Mammary epithelial cell (primary cell): ENCODE measurements around the gene EFR3B.

Experiments
- EZH2 ChIP-seq: IDR thresholded peaks from 2 replicates; pipeline ENCODE4 v1.6.1; 2012; ENCODE audit warnings: low read length, inconsistent platforms, borderline replicate concordance
- TF ChIP-seq, protein P1 (sequence below), 2 donors: IDR thresholded peaks in 1 of 2; conservative IDR thresholded peaks in 1 of 2; 2 replicates each; pipeline ENCODE4 v1.5.1; 2011 to 2012; ENCODE audit warnings: inconsistent platforms in 2 of 2, low read length in 2 of 2, mild to moderate bottlenecking in 2 of 2, control low read depth in 1 of 2, low read depth in 1 of 2; ENCODE audit not compliant: insufficient read depth in 1 of 2; ENCODE audit errors: extremely low read depth in 1 of 2

DNA sequence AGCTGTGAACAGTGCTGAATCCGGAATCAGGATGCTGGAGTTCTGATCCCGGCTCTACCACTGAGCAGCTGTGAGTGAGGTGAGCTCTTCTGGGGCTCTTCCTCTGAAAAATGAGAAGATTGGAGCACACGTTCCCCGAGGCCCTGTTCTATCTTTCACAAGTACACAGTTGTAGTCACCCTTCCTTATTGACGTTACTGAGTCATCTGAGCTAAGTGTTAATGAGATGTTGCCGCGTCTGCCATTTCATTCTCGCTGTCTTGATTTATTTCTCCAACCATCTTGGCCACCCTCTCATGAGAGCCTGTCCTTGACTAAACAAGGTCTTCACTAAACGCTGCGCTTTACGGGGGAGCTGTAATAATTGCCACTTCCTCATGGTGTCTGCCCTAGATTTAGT, 31.9 kb upstream of the EFR3B start:
- TF ChIP-seq, protein P1, sequence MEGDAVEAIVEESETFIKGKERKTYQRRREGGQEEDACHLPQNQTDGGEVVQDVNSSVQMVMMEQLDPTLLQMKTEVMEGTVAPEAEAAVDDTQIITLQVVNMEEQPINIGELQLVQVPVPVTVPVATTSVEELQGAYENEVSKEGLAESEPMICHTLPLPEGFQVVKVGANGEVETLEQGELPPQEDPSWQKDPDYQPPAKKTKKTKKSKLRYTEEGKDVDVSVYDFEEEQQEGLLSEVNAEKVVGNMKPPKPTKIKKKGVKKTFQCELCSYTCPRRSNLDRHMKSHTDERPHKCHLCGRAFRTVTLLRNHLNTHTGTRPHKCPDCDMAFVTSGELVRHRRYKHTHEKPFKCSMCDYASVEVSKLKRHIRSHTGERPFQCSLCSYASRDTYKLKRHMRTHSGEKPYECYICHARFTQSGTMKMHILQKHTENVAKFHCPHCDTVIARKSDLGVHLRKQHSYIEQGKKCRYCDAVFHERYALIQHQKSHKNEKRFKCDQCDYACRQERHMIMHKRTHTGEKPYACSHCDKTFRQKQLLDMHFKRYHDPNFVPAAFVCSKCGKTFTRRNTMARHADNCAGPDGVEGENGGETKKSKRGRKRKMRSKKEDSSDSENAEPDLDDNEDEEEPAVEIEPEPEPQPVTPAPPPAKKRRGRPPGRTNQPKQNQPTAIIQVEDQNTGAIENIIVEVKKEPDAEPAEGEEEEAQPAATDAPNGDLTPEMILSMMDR (conservative IDR thresholded peaks at IDR 0.05 in 1 of 2, IDR thresholded peaks at IDR 0.05 in 1 of 2; ENCODE audit: extremely low read depth in 1 of 2, insufficient read depth in 1 of 2, low read depth in 1 of 2, low read length in 2 of 2) = no peak
- TF ChIP-seq EZH2 = no peak
